ENCODE data around the gene CD40LG. TPM values are rescaled to one million over a fixed set of nuclear protein-coding genes. Genes with fewer than 3 reads are reported as not detected.

CD40LG gene
- total and polyA plus RNA-seq, 8 donors = 0.11 to 0.92 (median 0.39) TPM

DNA sequence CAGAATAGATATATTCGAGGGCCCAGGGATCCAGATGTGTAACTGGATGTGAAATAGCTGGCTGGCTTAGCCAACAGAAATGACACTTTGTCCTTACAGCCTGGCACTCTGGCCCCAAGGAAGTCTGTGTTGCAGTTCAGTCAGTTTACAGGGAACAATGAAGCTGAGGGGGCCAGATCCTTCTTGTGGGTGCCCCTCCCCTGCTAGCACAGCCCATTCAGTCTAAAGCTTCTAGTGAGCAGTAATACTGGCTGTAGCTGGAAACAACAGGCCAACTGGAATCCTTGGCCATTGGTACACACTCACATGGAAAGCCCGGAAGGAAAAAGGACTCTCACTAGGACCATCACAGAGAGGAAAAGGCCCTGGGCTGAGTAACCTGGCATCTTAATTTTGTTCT is 22.7 kb upstream of the CD40LG start:
- no peaks in the 10 kb centered on the region for H3K36me3 ChIP-seq
- H3K4me3 ChIP-seq = no peak overlapping the region
- no peak for ATAC-seq
- H3K9me3 ChIP-seq = no peaks in the 10 kb centered on the region
- TF ChIP-seq, protein P1, sequence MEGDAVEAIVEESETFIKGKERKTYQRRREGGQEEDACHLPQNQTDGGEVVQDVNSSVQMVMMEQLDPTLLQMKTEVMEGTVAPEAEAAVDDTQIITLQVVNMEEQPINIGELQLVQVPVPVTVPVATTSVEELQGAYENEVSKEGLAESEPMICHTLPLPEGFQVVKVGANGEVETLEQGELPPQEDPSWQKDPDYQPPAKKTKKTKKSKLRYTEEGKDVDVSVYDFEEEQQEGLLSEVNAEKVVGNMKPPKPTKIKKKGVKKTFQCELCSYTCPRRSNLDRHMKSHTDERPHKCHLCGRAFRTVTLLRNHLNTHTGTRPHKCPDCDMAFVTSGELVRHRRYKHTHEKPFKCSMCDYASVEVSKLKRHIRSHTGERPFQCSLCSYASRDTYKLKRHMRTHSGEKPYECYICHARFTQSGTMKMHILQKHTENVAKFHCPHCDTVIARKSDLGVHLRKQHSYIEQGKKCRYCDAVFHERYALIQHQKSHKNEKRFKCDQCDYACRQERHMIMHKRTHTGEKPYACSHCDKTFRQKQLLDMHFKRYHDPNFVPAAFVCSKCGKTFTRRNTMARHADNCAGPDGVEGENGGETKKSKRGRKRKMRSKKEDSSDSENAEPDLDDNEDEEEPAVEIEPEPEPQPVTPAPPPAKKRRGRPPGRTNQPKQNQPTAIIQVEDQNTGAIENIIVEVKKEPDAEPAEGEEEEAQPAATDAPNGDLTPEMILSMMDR (IDR thresholded peaks at IDR 0.05) = no peak
- no peak overlapping the region for H3K27ac ChIP-seq
- H3K4me1 ChIP-seq = no peaks in the 10 kb centered on the region
- no peak for DNase-seq
- intact Hi-C loops (cut with DNase I) = no loop called here
- H3K27me3 ChIP-seq = no peaks in the 10 kb centered on the region

DNA sequence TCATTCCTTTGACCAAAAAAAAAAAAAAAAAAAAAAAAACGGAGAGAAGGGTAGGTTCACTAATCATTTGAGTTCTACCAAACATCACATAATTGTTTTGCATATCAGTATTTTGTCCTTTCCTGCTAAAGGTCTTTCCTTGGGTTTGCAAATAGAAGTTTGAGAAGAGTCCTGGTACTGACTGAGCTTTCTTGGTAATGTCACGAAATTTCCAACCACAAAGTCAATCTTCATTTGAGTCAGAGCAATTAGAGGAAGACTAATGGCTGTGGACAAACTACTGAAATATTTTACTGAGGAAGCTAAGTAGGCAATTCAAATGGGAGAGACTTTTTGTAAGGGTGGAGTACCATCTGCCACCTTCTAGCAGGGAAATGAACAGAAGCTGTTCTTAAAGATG is 21.7 kb upstream of the CD40LG start:
- Histone ChIP-seq H3K27me3 (no peaks in the 10 kb centered on the region), H3K4me3 (no peak overlapping the region), H3K36me3 (no peaks in the 10 kb centered on the region), H3K9me3 (no peaks in the 10 kb centered on the region), H3K4me1 (no peaks in the 10 kb centered on the region), H3K27ac (no peak overlapping the region)
- no peak for ATAC-seq
- intact Hi-C loops (cut with DNase I) = no loop called here
- DNase-seq = no peak
- TF ChIP-seq, protein P1 (IDR thresholded peaks at IDR 0.05) = no peak

GRCh38 chrX:136626891-136627290 is 21.1 kb upstream of the CD40LG start:
- intact Hi-C loops (cut with DNase I) = no loop called here
- no peak for ATAC-seq

GRCh38 chrX:136627409-136627808 is 20.5 kb upstream of the CD40LG start:
- Histone ChIP-seq H3K4me3 (no peak overlapping the region), H3K27me3 (no peaks in the 10 kb centered on the region), H3K9me3 (no peaks in the 10 kb centered on the region), H3K4me1 (no peaks in the 10 kb centered on the region), H3K27ac (no peak overlapping the region), H3K36me3 (no peaks in the 10 kb centered on the region)
- ATAC-seq = no peak
- TF ChIP-seq, protein P1 (IDR thresholded peaks at IDR 0.05) = no peak
- intact Hi-C loops (cut with DNase I) = no loop called here
- DNase-seq = no peak

More at GRCh38 chrX:136626891-136627290, 21.1 kb upstream of the CD40LG start:
- H3K36me3 ChIP-seq = no peaks in the 10 kb centered on the region
- TF ChIP-seq, protein P1 (IDR thresholded peaks at IDR 0.05) = no peak
- H3K4me1 ChIP-seq = no peaks in the 10 kb centered on the region
- no peaks in the 10 kb centered on the region for H3K9me3 ChIP-seq
- no peak overlapping the region for H3K4me3 ChIP-seq
- no peak for DNase-seq
- H3K27ac ChIP-seq = no peak overlapping the region
- no peaks in the 10 kb centered on the region for H3K27me3 ChIP-seq

- H3K9me3 ChIP-seq = no peaks in the 10 kb centered on the region
- intact Hi-C loops (cut with DNase I) = no loop called here
- no peaks in the 10 kb centered on the region for H3K27me3 ChIP-seq
- no peaks in the 10 kb centered on the region for H3K36me3 ChIP-seq
- H3K4me1 ChIP-seq = no peaks in the 10 kb centered on the region
- ATAC-seq (no peak), DNase-seq (no peak)
- no peak overlapping the region for H3K27ac ChIP-seq
- H3K4me3 ChIP-seq = no peak overlapping the region
- TF ChIP-seq, protein P1 (IDR thresholded peaks at IDR 0.05) = no peak
Measured at GRCh38 chrX:136629084-136629750, 18.7 kb upstream of the CD40LG start.

All from left lung (tissue), 10 donors.